GM12873 (cell line): ENCODE measurements around the gene CFAP46.

Experiments used
- TF ChIP-seq, protein P1 (sequence below): IDR thresholded peaks from 2 replicates; pipeline ENCODE4 v1.5.1; 2012; ENCODE audit warnings: low read depth, mild to moderate bottlenecking, moderate library complexity, low read length, control low read depth; ENCODE audit not compliant: insufficient read depth; ENCODE audit errors: missing control alignments

CFAP46 gene

DNA sequence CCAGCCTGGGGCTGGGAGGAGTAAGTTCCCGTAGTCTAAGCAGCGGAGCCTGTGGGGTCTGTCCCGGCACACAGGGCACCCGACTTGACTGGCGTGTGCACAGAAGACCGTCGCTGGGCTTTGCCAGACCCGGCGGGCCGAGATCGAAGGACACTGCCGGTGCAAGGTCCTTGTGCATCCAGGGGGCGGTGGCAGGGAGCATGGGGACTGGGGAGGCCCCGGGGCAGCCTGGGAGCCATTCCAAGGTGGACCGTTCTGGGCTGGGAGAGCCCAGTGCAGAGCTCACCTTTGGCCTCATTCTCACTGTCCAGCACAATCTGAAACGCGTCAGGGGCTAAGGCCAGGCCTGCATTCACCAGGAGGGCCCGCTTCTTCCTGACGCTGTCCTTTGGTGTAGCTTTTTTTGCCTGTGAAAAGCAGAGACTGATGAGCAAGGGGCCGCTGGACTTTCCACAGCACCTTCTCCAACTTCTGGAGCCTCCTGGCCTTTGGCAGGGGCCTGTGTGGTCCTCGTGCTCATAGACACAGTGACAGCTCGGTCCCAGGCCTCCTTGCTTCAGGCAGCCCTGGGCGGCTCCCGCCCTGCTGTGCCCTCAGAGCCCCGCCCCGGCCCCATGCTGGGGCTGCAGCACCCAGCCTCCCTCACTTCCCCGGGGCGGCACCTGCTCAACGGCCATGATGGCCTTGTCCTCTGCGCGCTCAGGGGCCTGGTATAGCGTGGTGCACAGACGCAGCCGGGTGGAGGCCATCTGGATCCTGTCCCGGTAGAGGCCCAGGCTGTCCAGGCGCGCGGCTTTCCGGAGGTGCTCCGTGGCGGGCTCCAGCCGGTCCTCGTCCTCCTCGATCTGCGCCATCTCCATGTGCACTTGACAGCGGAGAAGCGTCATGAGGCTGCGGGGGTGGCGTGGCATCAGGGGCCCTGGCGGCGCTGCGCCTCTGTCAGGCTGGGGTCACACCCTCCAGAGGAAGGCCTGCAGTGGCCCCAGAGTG is 20.3 kb downstream of the CFAP46 start:
- TF ChIP-seq, protein P1, sequence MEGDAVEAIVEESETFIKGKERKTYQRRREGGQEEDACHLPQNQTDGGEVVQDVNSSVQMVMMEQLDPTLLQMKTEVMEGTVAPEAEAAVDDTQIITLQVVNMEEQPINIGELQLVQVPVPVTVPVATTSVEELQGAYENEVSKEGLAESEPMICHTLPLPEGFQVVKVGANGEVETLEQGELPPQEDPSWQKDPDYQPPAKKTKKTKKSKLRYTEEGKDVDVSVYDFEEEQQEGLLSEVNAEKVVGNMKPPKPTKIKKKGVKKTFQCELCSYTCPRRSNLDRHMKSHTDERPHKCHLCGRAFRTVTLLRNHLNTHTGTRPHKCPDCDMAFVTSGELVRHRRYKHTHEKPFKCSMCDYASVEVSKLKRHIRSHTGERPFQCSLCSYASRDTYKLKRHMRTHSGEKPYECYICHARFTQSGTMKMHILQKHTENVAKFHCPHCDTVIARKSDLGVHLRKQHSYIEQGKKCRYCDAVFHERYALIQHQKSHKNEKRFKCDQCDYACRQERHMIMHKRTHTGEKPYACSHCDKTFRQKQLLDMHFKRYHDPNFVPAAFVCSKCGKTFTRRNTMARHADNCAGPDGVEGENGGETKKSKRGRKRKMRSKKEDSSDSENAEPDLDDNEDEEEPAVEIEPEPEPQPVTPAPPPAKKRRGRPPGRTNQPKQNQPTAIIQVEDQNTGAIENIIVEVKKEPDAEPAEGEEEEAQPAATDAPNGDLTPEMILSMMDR, result no peak

DNA sequence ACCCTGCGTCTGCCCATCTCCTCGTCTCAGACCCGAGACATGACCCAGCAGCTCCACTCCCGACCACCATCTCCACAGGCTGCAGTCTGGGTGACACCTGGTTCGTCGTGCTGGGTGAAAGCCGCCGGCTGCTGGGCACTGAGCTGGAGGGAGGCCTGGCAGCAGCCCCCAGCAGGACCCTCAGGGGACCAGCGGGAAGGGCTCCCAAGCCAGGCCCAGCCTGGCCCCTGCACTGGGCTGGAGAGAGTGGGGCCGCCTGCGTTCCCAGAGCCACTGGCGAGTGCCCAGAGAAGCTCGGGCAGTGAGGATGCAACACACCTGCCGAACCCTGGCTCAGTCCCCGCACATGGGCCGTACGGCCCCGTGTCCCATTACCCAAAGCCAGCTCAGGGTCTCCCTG is 21.3 kb downstream of the CFAP46 start:
- TF ChIP-seq, protein P1, result no peak

DNA sequence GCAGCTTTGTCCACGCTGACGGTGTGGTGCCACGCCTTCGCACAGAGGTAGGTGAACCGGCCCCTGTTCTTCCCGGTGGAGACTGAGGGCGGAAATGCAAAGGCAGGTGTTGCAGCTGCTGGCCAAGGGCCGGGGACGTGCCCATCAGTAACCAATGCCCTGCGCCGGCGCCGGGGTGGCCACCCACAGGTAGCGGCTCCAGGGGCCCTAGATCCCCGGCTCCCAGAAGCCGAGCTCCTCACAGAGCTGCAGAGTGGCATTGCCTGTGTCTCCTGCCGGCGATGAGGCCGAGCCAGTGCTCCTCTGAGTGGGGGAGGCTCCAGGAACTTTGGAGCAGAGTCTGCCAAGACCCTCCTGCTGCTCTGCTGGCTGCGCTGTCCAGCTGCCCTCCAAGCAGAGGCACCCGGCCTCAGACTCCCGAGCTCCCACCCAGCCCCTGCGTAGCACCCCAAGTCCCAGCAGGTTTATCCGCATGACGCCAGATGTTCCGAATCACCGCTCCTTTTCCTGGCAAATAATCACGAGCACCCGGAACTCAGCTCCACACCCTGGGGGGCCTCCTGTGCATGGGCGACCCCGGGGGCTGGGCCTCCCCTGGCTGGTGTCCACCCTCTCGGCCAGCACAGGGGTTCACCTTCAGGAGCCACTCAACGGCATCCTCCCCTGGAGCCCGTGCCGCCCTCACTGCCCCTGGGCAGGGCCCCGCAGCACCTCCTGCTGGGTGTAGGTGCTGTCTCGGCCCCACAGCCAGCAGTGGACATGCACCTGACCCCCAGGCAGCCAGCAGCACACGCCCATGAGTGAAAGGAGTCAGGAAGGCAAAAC is 22.1 kb downstream of the CFAP46 start:
- TF ChIP-seq, protein P1, result no peak

DNA sequence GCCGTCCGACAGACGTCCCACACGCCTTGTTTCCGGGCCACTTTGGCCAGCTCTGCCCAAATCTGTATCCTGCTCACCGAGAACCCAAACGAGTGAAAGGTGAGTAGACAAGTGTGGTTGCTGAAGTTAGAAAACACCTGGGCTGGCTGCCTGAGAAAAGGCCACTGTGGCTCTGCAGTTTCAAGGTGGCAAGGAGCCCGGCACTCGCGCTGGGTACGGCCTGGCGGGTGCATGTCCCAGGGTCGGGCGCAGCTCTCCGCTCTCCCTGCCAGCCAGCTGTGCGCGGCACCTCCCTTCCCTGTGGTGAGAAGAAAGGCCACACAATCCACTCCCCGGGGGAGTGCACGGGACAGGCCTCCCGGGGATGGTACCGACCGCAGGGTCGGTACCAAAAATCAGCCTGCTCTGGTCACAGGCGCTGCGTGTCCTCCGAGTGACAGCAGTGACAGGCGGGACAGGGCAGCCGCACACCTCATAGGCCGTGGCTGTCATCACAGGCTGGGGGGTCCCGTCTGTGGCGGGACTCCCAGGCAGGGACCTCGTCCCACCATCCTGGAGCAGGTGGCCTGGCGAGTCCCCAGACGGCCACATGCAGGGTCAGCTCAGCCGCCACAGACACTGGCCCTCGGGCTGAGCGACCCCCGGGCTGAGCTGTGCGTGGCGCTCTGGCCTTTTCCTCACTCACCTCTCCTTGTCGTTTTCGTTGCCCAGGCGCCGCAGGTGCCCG is 22.8 kb downstream of the CFAP46 start:
- TF ChIP-seq, protein P1, result no peak

DNA sequence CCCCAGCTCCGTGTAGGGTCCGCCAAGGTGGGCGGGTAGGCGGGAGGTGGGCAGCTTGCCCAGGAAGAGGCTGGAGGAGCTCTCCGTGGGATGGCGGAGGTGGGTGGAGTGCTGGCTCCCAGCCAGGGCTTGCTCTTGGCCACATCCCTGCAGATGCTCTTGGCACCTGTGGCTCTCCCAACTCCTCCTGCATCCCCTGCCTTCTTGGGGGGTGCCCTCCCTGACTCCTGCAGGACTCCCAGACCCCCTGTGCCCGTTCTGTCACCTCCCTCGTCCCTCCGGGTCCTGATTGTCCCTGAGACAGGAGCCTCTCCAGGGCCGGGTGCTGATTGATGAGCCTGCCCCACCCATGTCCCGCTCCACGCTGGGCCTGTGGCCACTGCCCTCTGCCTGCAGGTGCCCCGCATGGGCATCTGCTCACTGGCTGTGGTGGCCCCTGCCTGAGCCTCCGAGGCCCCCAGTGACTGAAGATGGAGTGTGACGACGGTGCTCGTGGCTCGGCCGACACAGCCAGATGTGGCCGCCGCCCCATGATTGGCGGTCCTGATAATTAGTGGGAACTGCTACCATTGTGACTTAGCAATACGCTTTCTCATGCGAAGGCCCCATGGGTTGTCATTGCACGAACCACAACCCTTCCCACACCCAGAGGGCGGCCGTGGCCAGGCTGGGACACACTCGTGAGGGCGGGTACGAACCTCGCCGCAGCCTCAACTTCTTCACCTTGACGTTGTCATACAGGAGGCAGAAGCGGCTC is 23.6 kb downstream of the CFAP46 start:
- TF ChIP-seq, protein P1, result no peak

DNA sequence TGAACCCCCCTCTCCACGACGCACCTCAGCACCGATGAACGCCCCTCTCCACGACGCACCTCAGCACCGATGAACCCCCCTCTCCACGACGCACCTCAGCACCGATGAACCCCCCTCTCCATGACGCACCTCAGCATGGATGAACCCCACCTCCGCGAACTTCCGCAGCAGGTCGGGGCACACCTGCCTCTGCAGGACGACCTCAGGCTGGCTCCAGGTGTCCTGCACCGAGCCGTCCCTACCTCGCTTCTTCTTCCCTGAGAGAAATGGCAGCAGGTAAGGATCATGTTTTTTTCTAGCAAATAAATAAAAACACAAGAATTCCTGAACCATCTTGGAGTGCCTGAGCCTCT is 24.1 kb downstream of the CFAP46 start:
- TF ChIP-seq, protein P1, result no peak
